Forelimb muscle (tissue), 1 donor: ENCODE results near the gene EXOC4. TPM values are rescaled to one million over a fixed set of nuclear protein-coding genes. Genes with fewer than 3 reads are reported as not detected.

Experiments
- DNase-seq: peaks from one replicate; pipeline ENCODE4 v3.0.0-alpha.2; 2013; ENCODE audit warnings: low read depth
- polyA plus RNA-seq: library from polyadenylated mRNA; unstranded; fragments of 120-200 nt; gene quantifications from one replicate; pipeline ENCODE4 v1.2.1, GENCODE V29; 2013; ENCODE audit not compliant: insufficient read length

EXOC4 gene
- polyA plus RNA-seq, 1 donor, result 55.2 TPM

DNA sequence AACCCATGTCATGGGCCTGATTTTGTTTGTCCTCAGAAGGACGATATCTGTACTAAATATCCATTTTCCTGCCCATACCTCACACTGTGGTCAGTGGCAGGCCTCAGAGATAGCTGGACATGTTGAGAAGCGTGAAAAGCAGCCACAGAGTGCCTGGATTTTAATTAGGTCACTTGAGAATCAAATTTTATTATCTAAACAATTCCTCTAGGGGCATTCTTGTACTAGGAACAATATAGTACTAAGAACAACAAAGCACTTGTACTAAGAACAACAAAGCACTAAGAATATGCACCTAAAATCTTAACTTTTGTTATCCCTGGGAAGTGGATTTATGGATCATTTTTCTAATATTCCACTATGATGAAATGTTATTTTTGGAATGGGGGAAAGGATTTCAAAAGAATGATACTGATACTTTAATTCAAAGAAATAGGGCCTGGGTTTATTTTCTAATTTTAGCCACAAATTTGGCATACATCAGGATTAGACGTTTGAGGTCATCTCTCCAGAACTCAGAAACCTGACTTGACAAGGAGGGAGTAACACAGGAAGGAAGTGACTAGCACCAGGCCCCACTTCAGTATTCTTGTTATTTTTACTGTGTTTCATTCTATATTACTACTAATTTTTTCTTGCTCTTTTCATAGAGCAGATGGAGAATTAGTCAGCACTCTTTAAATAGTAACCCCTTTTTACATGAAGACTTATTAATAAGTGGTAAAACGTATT, 112.2 kb downstream of the EXOC4 start:
- no peak for DNase-seq

- no peak for DNase-seq
Measured at GRCh38 chr7:133365917-133366316, 113.0 kb downstream of the EXOC4 start.

DNA sequence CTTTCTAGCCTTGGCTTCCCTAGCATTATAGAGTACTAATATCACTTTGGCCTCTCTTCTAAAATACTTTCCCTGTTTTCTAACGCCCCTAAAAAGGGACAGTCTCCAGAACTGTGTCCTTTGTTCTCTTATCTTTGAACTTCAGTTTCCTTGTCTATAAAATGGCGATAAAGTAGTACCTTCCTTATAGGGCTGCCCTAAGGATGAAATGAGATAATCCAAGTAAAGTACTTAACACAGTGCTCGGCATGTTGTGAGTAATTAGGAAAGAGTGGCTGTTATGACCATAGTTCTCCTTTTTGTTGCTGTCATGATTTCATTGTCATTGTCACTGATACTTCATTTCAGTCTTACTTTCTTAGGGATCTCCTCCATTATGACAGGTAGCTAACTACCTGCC, 114.7 kb downstream of the EXOC4 start:
- no peak for DNase-seq

- DNase-seq, result no peak
Measured at GRCh38 chr7:133369130-133369529, 116.3 kb downstream of the EXOC4 start.

DNA sequence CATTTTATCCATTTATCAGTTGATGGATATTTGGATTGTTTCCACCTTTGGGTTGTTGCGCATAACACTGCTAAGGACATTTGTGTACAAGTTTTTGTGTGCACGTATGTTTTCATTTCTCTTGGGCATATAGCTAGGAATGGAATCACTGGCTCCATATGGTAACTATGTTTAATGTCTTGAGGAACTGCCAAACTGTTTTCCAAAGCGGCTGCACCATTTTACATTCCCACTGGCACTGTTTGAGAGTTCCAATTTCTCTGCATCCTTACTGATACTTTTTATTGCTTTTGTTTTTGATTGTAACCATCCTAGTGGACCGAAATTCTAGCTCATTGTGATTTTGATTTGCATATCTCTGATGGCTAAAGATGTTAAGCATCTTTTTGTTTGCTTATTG, 118.7 kb downstream of the EXOC4 start:
- no peak for DNase-seq

- no peak for DNase-seq
Measured at GRCh38 chr7:133372337-133372736, 119.5 kb downstream of the EXOC4 start.

DNA sequence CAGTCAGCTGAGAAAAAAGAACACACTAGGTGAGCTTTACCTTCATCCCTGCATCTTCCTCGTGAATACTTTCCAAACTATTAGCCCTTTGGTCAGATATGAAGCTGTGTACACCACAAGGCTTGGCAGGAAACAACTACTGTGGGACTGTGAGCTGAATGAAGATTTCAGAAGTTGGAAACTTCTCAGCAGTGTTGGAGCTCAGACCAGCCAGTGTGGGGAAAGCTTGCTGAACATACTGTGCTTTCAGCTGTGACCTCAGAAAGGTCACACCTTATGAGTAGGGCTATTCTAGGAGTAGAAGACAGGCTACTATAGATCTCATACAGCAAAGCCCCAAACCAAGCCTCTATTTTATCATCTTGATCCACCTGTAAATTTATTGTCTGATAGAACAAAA, 123.6 kb downstream of the EXOC4 start:
- DNase-seq, result no peak

DNA sequence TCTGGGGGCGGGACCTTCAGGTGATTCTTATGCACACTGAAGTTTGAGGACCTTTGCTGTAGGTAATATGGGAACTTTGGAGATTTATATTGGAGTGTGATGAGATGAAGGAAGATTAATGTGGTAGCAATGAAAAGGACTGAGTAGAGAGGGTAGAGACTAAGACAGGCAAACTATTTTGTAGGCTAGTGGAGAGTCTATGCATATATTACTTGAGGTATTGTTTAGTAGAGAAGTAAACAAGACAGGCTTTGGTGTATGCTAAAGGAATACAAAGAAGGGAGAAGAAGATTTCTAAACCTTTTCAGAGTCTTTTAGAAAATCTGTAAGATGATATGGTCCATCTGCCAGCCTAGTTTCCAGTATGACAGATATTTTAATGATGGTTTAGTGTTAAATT, 129.1 kb downstream of the EXOC4 start:
- DNase-seq, result no peak

DNA sequence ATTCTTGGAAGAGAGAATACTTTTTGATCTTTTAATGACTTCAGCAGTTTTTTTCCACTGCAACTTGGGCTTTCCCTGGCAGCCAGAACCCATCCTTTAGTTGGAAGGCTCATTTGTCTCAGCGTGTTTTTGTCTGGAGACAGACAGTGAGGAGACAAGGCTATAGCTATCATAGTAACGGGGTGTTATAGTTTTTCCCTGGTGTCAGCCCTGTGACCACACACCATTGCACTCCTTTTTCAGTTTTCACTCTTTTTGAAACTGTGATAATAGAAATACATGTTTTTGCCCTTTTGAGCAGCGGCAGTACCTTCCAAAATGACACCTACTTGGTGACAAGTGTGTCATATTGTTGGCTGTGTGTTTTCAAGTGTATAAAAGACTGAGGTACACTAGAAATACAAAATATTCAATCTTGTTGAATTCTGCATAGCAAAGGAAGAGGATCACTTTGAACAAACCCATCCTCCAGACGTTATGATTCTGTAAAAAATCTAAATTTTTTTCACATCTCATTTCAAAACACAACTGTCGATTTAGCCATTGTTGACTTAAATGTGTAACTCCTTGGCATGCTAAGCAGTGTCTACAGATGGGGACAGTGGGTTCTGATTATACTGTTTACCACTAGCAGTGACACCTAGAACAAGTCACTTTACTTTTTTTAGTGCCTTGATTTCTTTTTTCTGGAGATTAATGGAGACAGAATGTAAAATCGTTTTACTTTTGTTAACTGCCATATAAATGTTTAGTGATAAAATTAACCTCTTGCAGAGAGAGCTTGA, 130.1 kb downstream of the EXOC4 start:
- no peak for DNase-seq

DNA sequence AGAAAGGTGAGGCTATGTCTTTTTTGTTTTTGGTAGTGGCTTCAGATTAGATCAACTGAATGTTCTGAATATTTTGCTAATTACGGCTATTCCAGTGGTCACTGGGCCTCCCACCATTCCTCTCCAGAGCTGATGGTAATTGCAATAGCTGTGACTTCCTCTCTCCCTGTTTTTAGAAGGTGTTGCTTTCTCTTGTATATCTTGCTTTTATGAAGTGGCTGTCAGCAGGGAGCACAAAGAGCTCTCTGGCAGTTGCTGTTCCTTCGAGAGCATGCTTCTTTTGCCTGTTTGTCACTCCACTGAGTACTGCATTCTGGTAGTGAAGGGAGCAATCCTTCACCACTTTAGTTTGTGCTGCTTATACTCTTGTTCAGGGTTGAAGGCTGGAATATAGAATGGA, 133.3 kb downstream of the EXOC4 start:
- no peak for DNase-seq

- no peak for DNase-seq
Measured at GRCh38 chr7:133389727-133390126, 136.8 kb downstream of the EXOC4 start.

DNA sequence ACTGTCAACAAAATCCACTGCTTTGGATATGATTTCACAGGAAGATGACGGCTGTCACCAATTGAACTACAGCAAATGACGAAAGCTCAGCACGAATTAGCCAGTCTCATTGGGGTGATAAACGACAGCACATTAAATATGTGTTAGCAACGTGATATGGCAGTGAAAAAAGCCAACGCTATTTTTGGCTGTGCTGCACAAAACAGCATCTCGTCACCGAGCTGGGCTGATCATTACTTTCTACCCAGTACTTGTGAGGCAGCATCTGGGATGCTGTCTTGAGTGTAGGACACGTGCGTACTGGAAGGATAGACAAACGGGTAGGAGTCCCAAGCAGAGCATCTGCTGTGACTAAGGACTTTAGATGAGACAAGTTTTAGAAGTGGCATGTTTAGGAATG, 138.3 kb downstream of the EXOC4 start:
- no peak for DNase-seq

- DNase-seq, result no peak
Measured at GRCh38 chr7:133394369-133394768, 141.5 kb downstream of the EXOC4 start.

DNA sequence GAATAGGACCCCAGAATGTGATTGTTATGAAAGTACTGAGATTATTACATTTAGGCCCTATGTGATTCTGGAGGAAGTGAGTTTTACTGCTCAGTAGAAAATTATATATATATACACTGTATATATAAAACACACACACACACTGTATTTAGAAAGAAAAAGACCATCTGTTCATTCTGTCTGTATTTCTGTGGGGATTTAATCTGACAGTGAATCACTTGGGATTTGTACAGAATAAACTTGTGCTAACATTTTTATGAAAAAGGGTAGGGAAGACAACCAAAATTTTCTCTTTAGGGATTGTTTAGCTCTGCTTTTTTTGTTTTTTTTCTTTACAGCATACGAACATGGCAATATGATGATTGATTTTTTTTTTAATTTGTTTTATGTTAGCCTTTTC, 142.7 kb downstream of the EXOC4 start:
- no peak for DNase-seq

GRCh38 chr7:133398506-133398905, 145.6 kb downstream of the EXOC4 start:
- DNase-seq, result no peak

- DNase-seq, result no peak
Measured at GRCh38 chr7:133401225-133401624, 148.3 kb downstream of the EXOC4 start.

DNA sequence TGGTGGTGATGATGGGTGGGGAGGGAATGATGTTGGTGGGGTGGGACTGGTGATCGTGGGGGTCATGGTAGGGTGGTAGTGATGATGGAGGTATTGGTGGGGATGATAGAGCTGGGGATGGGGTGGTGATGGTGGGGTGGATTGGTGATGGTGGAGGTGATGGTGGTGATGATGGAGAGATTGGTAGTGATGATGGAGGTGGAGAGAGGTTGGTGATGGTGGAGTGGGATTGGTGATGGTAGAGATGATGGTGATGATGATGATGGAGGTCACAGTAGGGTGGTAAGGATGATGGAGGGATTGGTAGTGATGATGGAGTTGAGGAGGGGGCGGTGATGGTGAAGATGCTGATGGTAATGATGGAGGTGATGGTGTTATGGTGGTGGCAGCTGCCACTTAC, 155.3 kb downstream of the EXOC4 start:
- DNase-seq, result no peak

DNA sequence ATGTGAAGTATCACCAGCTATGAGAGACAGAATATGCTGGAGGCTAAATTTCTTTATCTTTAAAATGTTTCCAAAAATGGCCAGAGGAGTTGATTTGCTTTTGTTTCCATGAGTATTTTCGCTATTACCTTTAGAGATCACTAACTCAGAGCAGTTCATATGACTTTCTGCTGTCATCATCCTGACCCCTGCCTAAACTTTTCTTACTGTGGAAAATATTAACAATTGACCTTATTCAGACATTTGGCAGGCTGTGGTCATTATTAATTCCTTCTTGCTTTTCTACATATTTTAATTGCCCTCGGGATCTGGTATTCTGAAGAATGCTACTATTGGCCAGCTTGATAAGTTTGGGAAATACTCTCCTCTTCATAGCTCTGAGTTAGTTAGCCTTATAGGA, 156.5 kb downstream of the EXOC4 start:
- DNase-seq, result no peak

- no peak for DNase-seq
Measured at GRCh38 chr7:133409966-133410365, 157.1 kb downstream of the EXOC4 start.

DNA sequence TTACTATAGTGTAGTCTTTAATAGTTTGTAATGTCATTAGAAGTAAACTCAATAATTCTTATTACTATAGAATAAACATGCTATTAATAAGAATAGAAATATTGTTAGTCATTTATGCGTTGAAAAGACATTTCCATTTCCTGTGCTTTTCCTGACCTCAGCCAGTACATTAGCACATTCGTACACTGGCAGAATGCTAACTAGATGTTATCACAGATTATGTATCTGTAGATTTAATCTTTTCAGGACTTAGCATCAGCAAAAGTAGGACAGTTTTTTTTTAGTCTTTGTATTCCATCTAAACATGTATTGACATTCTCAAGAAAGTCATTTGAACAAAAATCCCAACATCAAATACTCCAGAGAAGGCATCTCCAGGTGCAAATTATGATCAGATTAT, 158.5 kb downstream of the EXOC4 start:
- no peak for DNase-seq

GRCh38 chr7:133412942-133413341, 160.1 kb downstream of the EXOC4 start:
- DNase-seq, result no peak

- no peak for DNase-seq
Measured at GRCh38 chr7:133419041-133419440, 166.2 kb downstream of the EXOC4 start.

DNA sequence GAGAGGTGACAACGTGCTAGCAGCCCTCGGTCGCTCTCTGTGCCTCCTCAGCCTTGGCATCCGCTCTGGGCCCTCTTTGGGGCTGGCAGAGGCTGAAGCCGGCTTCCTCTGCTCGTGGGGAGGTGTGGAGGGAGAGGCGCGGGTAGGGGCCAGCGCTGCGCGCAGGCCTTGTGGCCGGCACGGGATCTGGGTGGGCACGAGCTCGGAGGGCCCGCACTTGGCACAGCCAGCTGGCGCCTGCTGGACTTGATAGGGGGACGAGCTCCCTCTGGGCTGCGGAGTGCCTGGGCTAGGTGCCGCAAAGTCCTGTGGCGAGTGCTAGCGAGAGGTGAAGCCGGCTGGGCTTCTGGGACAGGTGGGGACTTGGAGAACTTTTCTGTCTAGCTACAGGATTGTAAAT, 170.7 kb downstream of the EXOC4 start:
- DNase-seq, result no peak
